ENCODE data around the gene CDK17.

The CDK17 gene

DNA sequence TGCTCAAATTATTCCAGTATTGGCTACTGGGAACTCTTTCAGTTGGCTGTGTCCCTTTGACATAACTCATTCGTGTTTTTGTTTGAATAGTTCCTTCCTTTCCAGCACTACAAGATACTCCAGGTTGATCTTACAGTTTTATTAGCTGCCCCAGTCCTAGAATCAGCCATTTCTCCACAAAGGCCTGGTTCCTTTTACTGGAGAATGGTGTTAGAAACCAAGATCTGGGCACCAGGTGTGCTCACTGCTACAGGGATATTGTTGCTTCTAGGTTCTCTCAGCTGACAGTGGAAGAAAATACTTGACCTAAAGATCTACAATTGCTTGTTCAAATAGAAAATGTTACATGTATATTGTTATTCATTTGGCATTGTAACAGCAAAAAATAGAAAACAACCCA is 21.9 kb downstream of the CDK17 start:
- H3K4ac ChIP-seq (ENCODE audit: low read depth in 1 of 2, low read length in 2 of 2), result no peak overlapping the region
- 94% methylated on average over 1 of the region's 1 CpG for WGBS

GRCh38 chr12:96376865-96377264 is 23.4 kb downstream of the CDK17 start:
- Histone ChIP-seq H4K8ac (ENCODE audit: low read length) (no peak overlapping the region), H3K4ac (ENCODE audit: low read depth in 1 of 2, low read length in 2 of 2) (no peak overlapping the region), H3K18ac (ENCODE audit: low read depth in 1 of 2, low read length in 2 of 2) (no peak overlapping the region), H3K4me3 (ENCODE audit: insufficient read depth in 1 of 2, low read depth in 1 of 2, low read length in 2 of 2) (no peak overlapping the region), H3K36me3 (ENCODE audit: control insufficient read depth in 1 of 2, insufficient read depth in 2 of 2, low read depth in 1 of 2, low read length in 2 of 2) (no peaks in the 10 kb centered on the region), H4K91ac (ENCODE audit: low read length) (no peak overlapping the region), H3K79me1 (replicated peaks; ENCODE audit: low read length, poor library complexity, severe bottlenecking) (no peaks in the 10 kb centered on the region), H2BK12ac (ENCODE audit: low read length in 2 of 2) (no peak overlapping the region), H2BK15ac (ENCODE audit: low read depth, poor library complexity, severe bottlenecking) (no peak overlapping the region), H2AFZ (ENCODE audit: low read depth, low read length) (no peak overlapping the region), H3K4me1 (ENCODE audit: control insufficient read depth, insufficient read depth, low read depth, low read length) (no peaks in the 10 kb centered on the region), H3K27me3 (ENCODE audit: control insufficient read depth in 1 of 2, insufficient read depth in 1 of 2, low read length in 2 of 2) (no peaks in the 10 kb centered on the region), H2BK120ac (ENCODE audit: low read depth, low read length) (no peak overlapping the region), H3K4me2 (ENCODE audit: low read length, poor library complexity, severe bottlenecking) (no peak overlapping the region), H3K9me3 (ENCODE audit: control insufficient read depth, low read length) (no peaks in the 10 kb centered on the region), H3K9ac (ENCODE audit: low read length) (no peak overlapping the region), H3K23ac (ENCODE audit: low read length in 2 of 2) (no peak overlapping the region), H3K27ac (ENCODE audit: low read length, poor library complexity, severe bottlenecking) (no peak overlapping the region), H3K14ac (ENCODE audit: low read length in 2 of 2) (no peak overlapping the region), H2BK5ac (ENCODE audit: low read depth, low read length, poor library complexity, severe bottlenecking) (no peak overlapping the region), H2AK5ac (ENCODE audit: low read length, severe bottlenecking) (no peak overlapping the region)
- no peak for DNase-seq

More for the DNA sequence above, 21.9 kb downstream of the CDK17 start:
- Histone ChIP-seq H2BK12ac (ENCODE audit: low read length in 2 of 2) (no peak overlapping the region), H2BK120ac (ENCODE audit: low read depth, low read length) (no peak overlapping the region), H2AK5ac (ENCODE audit: low read length, severe bottlenecking) (no peak overlapping the region), H3K9ac (ENCODE audit: low read length) (no peak overlapping the region), H3K36me3 (ENCODE audit: control insufficient read depth in 1 of 2, insufficient read depth in 2 of 2, low read depth in 1 of 2, low read length in 2 of 2) (no peaks in the 10 kb centered on the region), H3K18ac (ENCODE audit: low read depth in 1 of 2, low read length in 2 of 2) (no peak overlapping the region), H3K4me3 (ENCODE audit: insufficient read depth in 1 of 2, low read depth in 1 of 2, low read length in 2 of 2) (no peak overlapping the region), H3K4me2 (ENCODE audit: low read length, poor library complexity, severe bottlenecking) (no peak overlapping the region), H3K14ac (ENCODE audit: low read length in 2 of 2) (no peak overlapping the region), H3K27me3 (ENCODE audit: control insufficient read depth in 1 of 2, insufficient read depth in 1 of 2, low read length in 2 of 2) (no peaks in the 10 kb centered on the region), H2AFZ (ENCODE audit: low read depth, low read length) (no peak overlapping the region), H4K91ac (ENCODE audit: low read length) (no peak overlapping the region), H2BK5ac (ENCODE audit: low read depth, low read length, poor library complexity, severe bottlenecking) (no peak overlapping the region), H4K8ac (ENCODE audit: low read length) (no peak overlapping the region), H3K23ac (ENCODE audit: low read length in 2 of 2) (no peak overlapping the region), H2BK15ac (ENCODE audit: low read depth, poor library complexity, severe bottlenecking) (no peak overlapping the region), H3K4me1 (ENCODE audit: control insufficient read depth, insufficient read depth, low read depth, low read length) (no peaks in the 10 kb centered on the region), H3K9me3 (ENCODE audit: control insufficient read depth, low read length) (no peaks in the 10 kb centered on the region), H3K27ac (ENCODE audit: low read length, poor library complexity, severe bottlenecking) (no peak overlapping the region), H3K79me1 (replicated peaks; ENCODE audit: low read length, poor library complexity, severe bottlenecking) (no peaks in the 10 kb centered on the region)
- no peak for DNase-seq

DNA sequence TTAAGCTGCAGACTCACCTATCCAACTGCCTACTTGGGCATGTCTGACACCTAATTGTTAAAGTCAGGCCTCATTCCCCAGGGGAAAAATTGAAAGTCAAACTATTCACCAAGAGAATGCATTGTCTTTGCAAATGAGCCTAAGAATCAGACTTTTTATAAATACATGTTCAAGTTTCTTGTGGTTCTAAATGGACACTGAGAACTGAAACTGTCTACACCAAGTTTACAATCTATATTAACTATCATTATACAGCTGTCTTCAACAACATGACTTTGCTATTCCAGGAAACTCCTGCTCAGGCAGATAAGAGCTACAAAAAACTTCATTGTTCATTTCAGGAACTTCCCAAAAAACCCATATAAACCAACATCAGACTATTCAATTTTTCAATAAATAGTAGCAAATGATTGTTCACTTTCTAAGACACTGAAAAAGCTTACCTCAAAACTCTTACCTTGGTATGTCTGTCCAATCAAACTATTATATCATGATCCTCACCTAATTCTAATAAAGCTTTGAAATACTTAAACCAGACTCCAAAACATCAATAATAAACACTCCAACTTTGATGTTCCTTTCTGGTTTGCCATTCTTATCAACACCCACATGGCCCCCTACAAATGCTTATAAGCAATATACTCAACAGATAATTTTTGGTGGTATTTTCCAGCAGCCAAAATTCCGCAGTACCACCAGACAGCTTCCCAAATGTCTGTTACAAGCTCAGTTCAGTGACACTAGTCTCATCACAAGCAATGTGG is 24.2 kb downstream of the CDK17 start:
- Histone ChIP-seq H3K36me3 (ENCODE audit: control insufficient read depth in 1 of 2, insufficient read depth in 2 of 2, low read depth in 1 of 2, low read length in 2 of 2) (no peaks in the 10 kb centered on the region), H3K79me1 (replicated peaks; ENCODE audit: low read length, poor library complexity, severe bottlenecking) (no peaks in the 10 kb centered on the region), H3K9ac (ENCODE audit: low read length) (no peak overlapping the region), H3K4me2 (ENCODE audit: low read length, poor library complexity, severe bottlenecking) (no peak overlapping the region), H3K4me3 (ENCODE audit: insufficient read depth in 1 of 2, low read depth in 1 of 2, low read length in 2 of 2) (no peak overlapping the region), H3K9me3 (ENCODE audit: control insufficient read depth, low read length) (no peaks in the 10 kb centered on the region), H3K4ac (ENCODE audit: low read depth in 1 of 2, low read length in 2 of 2) (no peak overlapping the region), H3K23ac (ENCODE audit: low read length in 2 of 2) (no peak overlapping the region), H2BK12ac (ENCODE audit: low read length in 2 of 2) (no peak overlapping the region), H3K4me1 (ENCODE audit: control insufficient read depth, insufficient read depth, low read depth, low read length) (peaks cover 2% of the 10 kb centered on the region), H2BK5ac (ENCODE audit: low read depth, low read length, poor library complexity, severe bottlenecking) (no peak overlapping the region), H2BK120ac (ENCODE audit: low read depth, low read length) (no peak overlapping the region), H3K18ac (ENCODE audit: low read depth in 1 of 2, low read length in 2 of 2) (no peak overlapping the region), H3K27ac (ENCODE audit: low read length, poor library complexity, severe bottlenecking) (no peak overlapping the region), H2AK5ac (ENCODE audit: low read length, severe bottlenecking) (no peak overlapping the region), H4K91ac (ENCODE audit: low read length) (no peak overlapping the region), H4K8ac (ENCODE audit: low read length) (no peak overlapping the region), H2AFZ (ENCODE audit: low read depth, low read length) (no peak overlapping the region), H3K14ac (ENCODE audit: low read length in 2 of 2) (no peak overlapping the region), H3K27me3 (ENCODE audit: control insufficient read depth in 1 of 2, insufficient read depth in 1 of 2, low read length in 2 of 2) (no peaks in the 10 kb centered on the region), H2BK15ac (ENCODE audit: low read depth, poor library complexity, severe bottlenecking) (no peak overlapping the region)
- WGBS, result no CpG with 5 or more reads among the region's 1 CpG
- DNase-seq, result no peak

DNA sequence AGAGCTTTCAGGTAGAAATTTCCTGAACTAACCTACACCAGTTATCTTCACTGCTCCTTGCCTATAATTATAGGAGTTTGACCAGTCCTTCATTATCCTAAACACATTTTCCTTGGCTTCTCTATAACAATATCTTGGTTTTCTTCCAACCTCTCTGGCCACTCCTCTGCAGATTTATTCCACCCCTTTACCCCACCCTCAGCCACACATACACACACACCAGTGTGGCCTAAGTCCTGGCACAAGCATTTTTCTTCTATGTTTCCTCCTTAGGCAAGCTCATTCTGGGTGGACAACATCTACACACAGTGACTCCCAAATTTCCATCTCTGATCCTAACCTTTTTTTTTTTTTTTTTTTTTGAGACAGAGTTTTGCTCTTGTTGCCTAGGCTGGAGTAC is 25.1 kb downstream of the CDK17 start:
- no peaks in the 10 kb centered on the region for H3K36me3 ChIP-seq (ENCODE audit: control insufficient read depth in 1 of 2, insufficient read depth in 2 of 2, low read depth in 1 of 2, low read length in 2 of 2)
- H2AFZ ChIP-seq (ENCODE audit: low read depth, low read length), result no peak overlapping the region
- no peak overlapping the region for H3K23ac ChIP-seq (ENCODE audit: low read length in 2 of 2)
- H3K4ac ChIP-seq (ENCODE audit: low read depth in 1 of 2, low read length in 2 of 2), result no peak overlapping the region
- DNase-seq, result no peak
- no peak overlapping the region for H3K9ac ChIP-seq (ENCODE audit: low read length)
- no peak overlapping the region for H3K27ac ChIP-seq (ENCODE audit: low read length, poor library complexity, severe bottlenecking)
- no peak overlapping the region for H2BK5ac ChIP-seq (ENCODE audit: low read depth, low read length, poor library complexity, severe bottlenecking)
- peaks cover 2% of the 10 kb centered on the region for H3K4me1 ChIP-seq (ENCODE audit: control insufficient read depth, insufficient read depth, low read depth, low read length)
- H2BK15ac ChIP-seq (ENCODE audit: low read depth, poor library complexity, severe bottlenecking), result no peak overlapping the region
- H2BK120ac ChIP-seq (ENCODE audit: low read depth, low read length), result no peak overlapping the region
- no peak overlapping the region for H2AK5ac ChIP-seq (ENCODE audit: low read length, severe bottlenecking)
- no peak overlapping the region for H2BK12ac ChIP-seq (ENCODE audit: low read length in 2 of 2)
- no peak overlapping the region for H3K4me2 ChIP-seq (ENCODE audit: low read length, poor library complexity, severe bottlenecking)
- no peaks in the 10 kb centered on the region for H3K9me3 ChIP-seq (ENCODE audit: control insufficient read depth, low read length)
- no peak overlapping the region for H4K91ac ChIP-seq (ENCODE audit: low read length)
- H3K14ac ChIP-seq (ENCODE audit: low read length in 2 of 2), result no peak overlapping the region
- no peak overlapping the region for H3K18ac ChIP-seq (ENCODE audit: low read depth in 1 of 2, low read length in 2 of 2)
- no peak overlapping the region for H4K8ac ChIP-seq (ENCODE audit: low read length)
- H3K4me3 ChIP-seq (ENCODE audit: insufficient read depth in 1 of 2, low read depth in 1 of 2, low read length in 2 of 2), result no peak overlapping the region
- H3K79me1 ChIP-seq (replicated peaks; ENCODE audit: low read length, poor library complexity, severe bottlenecking), result no peaks in the 10 kb centered on the region
- no peaks in the 10 kb centered on the region for H3K27me3 ChIP-seq (ENCODE audit: control insufficient read depth in 1 of 2, insufficient read depth in 1 of 2, low read length in 2 of 2)
